GM19397 (cell line): ENCODE data around the gene RALGPS1.
"Not testable (repeated sequence)": the region's sequence is repeated elsewhere in the genome, so short reads cannot be mapped to it uniquely, and the experiment has no call there.

ENCODE experiments used
- ATAC-seq: cut with Tn5 transposase; IDR thresholded peaks from one replicate; pipeline ENCODE4 v1.9.1; 2021; ENCODE audit warnings: mild to moderate bottlenecking, moderate library complexity; ENCODE audit not compliant: unreplicated experiment

RALGPS1 gene

DNA sequence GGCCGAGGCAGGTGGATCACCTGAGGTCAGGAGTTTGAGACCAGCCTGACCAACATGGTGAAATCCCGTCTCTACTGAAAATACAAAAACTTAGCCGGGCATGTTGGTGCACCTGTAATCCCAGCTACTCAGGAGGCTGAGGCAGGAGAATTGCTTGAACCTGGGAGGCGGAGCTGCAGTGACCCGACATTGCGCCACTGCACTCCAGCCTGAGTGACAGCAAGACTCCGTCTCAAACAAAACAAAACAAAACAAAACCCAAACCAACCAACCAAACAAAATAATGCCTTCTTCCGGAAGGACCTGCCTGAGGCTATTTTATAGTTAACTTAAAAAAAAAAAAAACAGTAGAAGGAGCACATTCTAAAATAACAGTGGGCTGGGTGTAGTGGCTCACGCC lies 103.4 kb downstream of the RALGPS1 start:
- ATAC-seq: not testable (repeated sequence)

DNA sequence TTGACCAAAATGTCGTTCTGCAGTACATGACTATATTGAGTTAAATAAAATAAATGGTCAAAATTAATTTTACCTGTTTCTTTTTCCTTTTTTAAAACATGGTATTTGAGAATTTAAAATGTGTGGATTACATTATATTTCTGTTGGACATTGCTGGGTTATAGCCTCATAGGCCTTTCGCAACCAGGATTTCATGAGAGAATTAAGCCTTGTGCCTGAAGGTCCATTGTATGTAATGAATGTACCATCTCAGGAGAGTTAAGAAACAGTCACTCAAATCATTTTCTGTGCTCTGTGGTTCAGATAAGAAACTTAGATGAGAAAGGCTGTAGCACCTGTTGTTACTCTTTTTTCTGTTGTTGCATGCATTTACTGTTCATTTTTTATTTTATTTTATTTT lies 104.4 kb downstream of the RALGPS1 start:
- no peak for ATAC-seq

DNA sequence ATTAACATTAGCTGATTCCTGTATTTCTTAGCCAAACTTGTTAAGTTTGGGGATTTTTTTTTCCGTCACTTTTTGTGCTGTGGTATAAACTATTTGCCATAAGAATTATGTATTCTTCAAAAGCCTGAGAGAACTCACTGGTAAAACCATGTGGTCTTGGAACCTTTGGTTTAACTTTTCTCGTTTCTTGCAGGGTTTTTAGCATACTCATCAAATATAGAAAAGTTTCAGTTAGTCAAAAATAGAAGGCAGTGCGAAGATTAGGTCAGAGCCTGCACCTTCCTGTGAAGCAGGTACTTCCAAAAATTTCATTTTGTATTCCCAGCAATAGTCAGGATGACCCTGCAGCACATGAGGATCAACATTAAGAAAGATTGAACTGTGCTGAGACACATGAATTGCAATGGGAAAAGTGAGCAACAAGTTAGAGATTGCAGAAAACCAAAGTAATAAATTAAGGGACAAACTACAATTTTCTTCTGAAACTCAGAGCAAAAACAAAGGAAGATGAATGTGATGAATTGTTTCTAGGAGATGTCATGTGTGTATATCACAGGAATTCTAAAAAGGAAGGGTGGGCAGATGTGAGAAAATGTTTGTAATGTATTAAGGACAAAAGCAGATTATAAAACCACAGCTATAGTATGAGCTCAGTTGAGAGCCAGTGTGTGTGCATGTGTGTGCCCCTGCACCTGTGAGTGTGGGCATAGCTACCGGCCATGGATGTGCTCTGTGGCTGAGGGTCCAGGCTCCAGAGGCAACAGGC lies 105.6 kb downstream of the RALGPS1 start:
- ATAC-seq: no peak

DNA sequence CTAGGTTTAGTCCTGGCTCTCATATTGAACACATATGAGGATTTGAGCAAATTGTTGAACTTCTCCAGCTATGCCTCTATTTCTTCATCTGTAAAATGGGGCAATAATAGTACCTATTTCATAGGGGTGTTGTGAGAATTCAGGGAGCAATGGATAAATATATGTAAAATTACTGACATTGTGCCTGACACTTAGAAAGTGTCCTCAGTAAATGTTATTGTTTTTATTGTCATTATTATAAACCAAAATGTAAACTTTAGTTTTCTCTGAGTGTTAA lies 106.2 kb downstream of the RALGPS1 start:
- no peak for ATAC-seq

DNA sequence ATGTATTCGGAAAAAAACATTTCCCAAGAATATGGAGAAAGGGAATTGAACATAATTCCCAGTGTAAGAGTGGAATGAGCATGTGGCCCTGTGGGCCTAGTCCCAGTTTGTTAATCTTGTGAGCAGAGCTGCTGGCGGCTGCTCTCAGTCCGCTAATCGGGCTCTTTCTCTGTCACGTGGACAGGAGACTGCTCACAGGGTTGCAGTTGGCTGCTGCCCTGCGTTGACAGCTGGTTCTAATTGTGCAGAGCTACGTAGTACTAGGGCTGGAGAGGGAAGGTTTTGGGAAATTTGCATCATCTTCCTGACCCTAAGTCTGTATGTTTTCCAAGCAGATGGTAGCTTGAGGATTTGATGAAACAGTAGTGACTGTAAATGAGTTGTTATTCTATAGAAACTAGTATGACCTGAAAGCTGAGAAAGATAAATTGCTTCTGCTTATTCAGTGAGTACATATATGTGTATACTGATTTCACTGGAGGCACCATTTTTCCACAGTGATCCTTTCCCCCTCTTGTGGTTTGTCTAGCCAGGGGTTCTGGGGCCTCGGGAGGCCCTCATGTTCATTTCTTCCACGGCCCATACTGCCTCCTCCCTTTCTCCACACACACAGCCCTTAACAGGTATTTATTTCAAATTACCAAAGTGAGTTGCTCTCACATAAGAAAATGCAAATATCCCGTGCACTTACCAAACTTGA lies 107.2 kb downstream of the RALGPS1 start:
- ATAC-seq: no peak

DNA sequence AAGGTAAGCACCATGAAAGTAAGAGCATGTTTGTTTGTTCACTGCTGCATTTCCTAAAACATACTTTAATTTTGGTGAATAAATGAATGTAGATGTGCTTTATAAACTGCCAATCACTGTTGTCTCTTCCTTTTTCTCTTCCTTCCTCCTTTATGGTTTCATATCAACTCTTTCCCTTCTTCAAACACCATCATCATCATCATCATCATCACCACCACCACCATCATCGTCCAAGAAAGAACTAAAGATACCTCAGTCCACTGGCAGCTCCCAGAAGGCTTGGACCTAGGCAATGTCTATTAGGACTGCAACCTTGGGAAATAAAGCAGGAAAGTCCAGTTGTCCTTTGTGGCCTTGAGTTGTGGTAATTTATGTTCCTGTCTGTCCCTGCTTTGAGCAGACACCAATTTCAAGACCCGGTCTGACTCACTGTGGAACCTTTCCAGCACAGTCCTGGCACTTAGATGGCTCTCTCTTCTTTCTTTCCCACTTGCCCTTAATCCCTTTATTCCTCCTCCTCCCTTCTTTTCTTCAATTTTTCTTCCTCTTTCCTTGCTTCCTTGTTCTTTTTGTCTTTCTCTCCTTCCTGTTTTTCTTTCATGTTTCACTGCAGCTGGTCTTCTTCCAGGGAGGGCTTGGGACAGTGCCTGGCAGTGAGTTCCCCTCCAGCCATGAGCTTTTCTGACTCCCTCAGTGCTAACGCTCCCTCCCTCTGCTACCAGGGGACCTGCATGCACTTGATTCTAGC lies 108.5 kb downstream of the RALGPS1 start:
- ATAC-seq: no peak

DNA sequence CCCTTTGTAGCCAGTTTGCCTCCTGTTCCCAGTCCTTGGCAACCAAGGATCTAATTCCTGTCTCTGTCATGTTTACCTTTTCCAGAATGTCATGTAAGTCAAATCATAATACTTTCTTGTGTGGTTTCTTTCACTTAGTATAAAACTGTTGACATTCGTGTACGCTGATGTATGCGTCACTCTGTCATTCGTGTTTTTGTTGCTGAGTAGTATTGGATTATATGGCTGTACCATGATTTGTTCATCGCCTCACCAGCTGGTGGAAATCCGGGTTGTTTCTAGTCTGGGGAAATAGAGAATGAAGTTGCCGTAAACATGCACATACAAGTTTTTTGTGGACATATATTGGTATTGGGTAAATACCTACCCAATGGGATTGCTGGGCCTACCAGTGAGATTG lies 110.5 kb downstream of the RALGPS1 start:
- ATAC-seq: no peak

DNA sequence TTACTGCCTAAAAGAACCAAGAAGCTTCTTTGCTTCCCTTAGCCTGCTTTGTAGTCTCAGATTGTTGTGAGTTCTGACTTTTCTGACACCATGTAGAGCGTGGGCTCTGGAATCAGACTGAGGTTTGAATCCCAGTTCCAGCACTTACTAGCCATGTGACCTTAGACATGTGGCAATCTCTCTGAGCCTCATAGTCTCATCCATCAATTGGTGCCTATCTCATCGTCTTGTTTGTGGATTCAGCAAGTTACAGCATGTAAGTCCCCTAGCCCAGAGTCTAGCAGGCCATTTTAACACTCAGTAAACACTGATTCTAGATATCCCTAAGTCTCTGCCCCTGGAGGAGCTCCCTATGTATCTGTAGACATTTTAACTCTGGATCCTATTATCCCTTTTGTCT lies 113.1 kb downstream of the RALGPS1 start:
- ATAC-seq: no peak

DNA sequence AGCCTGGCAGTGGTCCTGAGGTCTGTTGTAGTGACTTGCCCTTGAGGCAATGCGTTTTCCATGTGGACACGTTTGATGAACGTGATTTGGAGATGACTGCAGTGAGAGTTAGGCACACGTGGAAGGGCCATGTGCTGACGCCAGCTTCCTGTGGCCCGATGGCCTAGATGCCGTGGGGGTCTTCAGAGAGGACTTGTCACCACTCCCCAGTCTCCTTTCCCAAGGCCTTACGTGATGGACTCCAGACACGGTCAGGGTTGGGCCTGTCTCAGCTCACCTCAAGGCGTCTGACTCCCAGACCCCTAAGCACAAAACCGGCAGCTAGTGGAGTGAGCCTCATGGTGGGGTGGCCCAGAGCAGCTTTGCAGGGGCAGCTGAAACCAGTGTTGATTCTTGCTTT lies 115.0 kb downstream of the RALGPS1 start:
- no peak for ATAC-seq

DNA sequence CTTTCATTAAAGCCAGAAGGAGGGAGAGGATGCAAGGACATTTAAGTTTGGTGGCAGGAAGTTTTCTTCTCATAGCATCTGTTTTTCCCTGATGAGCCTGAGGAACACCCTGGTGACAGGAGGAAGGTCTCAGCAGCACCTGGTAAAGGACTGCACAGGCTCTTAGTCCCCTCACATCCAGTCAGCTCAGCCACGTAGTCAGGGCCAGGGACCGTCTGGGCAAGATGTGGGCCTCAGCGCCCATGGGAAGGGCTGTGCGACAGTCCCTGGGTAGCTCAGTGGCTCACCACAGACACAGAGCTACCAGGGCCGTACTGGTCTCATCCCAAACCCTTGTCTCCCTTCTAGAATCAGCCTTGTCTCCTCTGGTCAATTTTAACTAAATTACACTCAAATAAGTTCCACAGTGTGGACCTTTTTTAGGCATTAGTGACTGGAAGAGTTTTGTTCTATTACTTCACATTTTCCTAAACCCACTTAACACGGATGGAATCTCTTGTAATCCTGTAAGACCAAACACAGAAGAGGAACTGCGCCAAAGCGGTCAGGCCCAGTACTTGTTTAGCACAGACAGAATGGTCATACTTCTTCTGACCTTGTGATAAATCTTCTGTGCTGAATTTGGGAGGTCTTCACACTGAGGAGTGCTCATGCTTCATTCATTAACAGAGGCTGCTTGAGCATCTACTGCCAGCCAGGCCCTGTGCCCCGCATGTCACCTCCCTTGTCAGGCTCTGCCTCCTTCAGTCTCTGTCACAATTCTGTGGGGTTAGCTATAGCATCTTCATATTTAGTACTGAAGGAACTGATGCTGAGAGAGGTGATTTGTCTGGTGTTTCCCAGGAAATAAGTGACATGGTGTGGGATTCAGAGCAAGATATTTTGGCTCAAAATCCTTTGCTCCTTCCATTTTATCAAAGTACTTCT lies 116.5 kb downstream of the RALGPS1 start:
- no peak for ATAC-seq

DNA sequence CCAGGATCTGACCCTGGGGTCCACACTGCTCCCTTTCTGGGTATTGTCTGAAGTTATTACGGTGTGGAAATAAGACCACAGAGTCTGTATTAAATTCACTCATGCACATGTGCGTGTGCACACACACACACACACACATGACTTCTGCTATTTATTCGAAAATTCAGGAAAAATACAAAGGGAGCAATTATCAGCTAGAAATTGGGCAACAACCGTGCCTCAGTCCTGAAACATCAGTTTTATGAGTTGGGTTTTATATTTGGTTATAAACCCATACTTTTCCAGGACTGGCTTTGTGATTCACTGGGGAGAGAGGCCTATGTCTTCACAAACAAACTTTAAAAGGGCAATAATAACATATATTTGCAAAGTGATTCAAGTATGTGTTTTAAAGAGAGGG lies 117.7 kb downstream of the RALGPS1 start:
- ATAC-seq: no peak

DNA sequence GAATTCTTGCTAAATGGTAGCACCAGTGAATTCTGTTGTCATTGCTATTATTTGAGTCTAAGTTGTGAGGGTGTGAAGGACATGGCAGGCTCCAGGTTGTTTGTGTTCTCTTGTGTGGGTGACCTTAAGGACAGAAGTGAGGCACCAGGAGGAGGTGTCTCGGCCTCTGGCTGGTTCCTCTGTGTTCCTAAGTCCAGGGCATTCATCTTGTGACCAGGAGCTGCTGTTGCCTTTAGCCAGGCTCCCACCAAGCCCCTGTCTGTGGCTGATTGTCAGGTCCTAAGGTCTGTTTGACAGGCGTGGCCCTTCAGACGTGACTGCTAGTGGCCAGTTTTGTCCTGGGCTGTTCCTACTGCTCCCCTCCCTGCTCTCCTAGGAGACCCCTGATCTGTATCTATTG lies 118.5 kb downstream of the RALGPS1 start:
- no peak for ATAC-seq

DNA sequence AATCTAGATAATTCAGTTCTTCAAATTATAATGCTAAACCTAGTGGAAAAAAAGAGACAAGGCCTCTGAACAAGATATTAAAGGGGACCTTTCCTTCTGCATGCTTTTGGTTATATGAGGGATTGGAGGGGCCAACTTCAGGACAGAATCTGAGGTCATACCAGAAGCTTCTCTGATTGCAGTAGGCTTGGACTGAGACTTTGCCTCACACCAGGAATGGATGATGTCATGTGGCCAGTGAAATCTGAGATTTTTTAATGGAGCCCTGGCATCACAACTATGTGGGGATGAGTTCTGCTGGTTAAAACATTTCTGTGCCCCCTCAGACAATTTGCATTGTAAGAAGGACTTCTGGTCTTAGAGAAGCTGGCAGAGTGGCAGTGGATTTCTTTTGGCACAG lies 119.2 kb downstream of the RALGPS1 start:
- ATAC-seq: no peak

DNA sequence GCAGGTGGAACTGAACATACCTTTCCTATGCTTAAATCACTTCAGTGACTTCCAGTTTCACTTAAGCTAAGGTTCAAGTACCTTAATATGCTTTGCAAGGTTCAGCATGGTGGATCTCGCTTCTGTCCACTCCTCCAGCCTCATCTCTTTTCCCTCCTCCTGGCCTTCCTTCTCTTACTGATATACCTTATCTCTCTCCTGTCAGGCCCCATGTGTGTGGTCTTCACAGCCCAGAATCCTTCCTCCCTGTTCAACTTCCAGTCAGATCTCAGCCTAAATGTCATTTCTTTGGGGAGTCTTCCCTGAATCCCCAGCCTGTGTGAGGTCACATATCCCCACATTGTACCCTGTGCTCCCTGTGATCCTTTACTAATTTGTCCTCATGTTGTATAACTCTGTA lies 120.1 kb downstream of the RALGPS1 start:
- ATAC-seq: no peak

DNA sequence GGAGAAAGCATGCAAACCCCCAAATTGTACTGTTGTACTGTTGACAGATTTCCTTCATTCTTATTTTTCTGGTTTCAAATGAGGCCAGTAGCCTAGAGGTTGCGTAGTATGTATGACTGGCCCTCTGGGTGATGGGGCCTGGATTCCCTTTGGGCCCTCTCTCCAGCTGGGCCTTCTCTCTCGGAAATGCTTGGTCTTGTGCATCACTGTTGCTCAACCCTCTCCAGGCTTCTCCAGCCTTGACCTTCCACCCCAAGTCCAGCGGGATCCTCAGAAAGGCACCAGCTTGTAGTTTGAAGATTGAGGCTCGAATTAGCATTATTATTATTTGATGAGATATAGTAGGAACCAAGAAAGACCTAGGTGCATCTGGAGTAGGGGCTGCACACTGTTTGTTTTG lies 120.8 kb downstream of the RALGPS1 start:
- ATAC-seq: no peak

DNA sequence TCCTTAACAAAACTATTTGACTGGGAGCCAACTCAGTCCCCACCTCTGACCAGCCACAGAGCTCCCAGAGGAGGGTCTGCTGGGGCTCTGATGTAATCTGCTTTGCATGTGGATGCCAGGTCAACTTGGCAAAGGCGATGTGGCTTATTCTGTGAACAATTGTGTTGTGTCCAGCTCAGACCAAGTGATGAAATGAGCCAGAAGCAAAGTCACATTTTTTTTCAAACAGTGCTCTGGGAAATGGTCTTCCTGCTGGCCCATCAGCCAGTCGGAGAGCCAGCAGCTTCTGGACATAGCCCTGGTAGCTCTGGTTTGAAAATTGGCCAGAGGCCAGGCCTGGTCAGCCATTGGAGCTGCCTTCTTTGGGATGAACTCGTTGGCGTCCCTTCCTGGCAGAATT lies 121.4 kb downstream of the RALGPS1 start:
- ATAC-seq: no peak

DNA sequence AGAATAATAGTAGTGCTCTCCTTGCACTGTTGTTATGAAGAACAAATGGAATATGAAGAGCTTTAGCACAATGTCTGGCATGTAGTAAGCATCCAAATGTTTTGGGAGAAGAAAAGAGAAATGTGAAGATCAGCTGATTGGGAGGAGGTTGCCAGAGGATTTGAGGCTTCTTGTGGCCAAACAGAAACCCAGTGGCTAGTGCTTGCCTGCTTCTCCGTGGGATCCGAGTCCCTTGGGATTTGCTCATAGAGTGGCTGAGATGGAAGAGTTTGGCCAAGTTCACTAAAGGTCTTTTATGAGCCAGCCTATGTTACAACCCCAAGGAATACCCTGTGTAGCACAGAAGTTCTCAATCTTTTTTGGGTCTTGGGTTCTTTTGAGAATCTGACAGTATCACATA lies 121.9 kb downstream of the RALGPS1 start:
- ATAC-seq: no peak

DNA sequence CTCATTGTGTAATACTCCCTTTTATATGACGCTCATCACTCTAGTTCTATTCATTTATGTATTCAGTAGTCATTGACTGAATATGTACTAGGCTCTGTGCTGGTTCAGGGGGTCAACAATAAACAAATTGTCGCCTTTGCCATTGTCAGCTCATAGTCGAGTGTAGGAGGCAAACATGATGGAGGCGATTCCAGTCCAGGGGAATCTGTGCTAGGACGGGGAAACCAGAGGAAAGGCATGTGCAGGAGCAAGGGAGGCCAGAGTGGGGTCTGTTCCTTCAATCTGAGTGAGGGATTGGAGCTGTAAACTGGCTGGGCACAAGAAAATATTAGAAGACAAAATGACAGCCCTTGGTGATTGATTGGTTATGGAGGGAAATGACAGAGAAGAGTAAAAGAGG lies 123.9 kb downstream of the RALGPS1 start:
- no peak for ATAC-seq

DNA sequence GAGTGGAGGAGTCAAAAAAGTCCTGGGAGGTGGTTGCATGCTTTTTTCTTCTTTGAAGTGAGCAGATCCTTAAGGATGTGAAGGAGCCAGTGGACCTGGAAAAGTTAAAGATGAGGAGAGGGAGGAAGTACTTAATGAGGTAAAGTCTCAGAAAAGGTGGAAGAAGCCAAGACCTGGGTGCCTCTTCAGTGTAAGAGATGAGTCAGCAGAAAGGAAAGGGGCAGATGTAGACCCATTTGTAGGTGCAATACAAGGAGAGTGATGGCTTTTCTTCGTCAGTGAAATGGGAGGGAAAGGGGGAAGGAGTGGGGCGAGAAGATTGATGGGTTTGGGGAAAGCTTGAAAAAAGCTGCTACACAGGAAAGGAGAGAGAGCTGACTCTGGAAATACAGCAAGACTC lies 124.9 kb downstream of the RALGPS1 start:
- ATAC-seq: no peak

DNA sequence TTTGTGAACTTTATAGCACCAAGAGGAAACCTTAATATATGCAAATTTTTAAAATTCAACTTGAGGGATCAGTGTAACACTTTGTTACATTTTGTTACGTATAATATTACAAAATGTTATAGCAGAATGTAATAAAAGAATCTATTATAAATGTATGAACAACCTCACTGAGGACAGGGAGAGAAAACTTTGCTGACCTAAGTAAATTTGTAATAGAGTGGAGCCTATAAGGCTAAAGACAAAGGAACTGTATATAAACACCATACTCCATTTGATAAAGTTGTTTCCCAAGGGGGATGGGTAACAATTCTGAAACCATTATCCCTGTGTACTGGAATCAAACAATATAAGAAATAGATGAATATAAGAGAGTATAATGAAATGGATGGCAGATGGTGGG lies 130.6 kb downstream of the RALGPS1 start:
- no peak for ATAC-seq

DNA sequence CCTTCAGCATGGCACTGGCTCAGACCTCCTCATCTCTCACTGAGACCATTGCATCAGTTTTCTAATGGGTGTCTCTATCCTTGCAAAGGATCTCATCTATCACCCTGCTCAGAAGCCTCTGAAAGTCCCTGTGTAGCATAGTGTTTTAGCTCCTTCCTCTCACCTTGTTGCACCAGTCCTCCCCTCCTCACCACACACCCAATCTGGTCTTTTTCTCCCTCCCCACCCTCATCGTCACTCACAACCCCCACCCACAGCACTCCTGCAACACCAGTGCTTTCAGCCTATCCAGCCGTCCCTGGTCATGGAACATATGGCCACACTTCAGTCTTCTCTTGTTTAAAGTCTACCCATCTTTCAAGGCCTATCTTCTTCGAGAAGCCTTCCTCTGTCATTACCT lies 133.4 kb downstream of the RALGPS1 start:
- ATAC-seq: no peak
